Neuronal stem cell (in vitro differentiated cells): ENCODE results near the gene KCNQ1.

Experiments used
- DNase-seq: peaks from one replicate; pipeline ENCODE4 v3.0.0-alpha.2; 2013; ENCODE audit warnings: low spot score
- H2AFZ ChIP-seq: one replicate; pipeline ENCODE4 v1.6.1; 2013; ENCODE audit warnings: mild to moderate bottlenecking, low read length, inconsistent platforms
- H2AK5ac ChIP-seq: 2 replicates; pipeline ENCODE4 v1.6.1; 2013; ENCODE audit warnings: low read depth, mild to moderate bottlenecking, inconsistent platforms, low read length, moderate library complexity, mixed read lengths
- H2BK120ac ChIP-seq: 2 replicates; pipeline ENCODE4 v1.6.1; 2013; ENCODE audit warnings: low read depth, mild to moderate bottlenecking, inconsistent platforms, low read length, moderate library complexity, mixed read lengths
- H2BK12ac ChIP-seq: one replicate; pipeline ENCODE4 v1.6.1; 2013; ENCODE audit warnings: low read length, inconsistent platforms
- H2BK15ac ChIP-seq: 2 replicates; pipeline ENCODE4 v1.6.1; 2013; ENCODE audit warnings: mild to moderate bottlenecking, low read length, inconsistent platforms, mixed read lengths
- H2BK5ac ChIP-seq: one replicate; pipeline ENCODE4 v1.6.1; 2013; ENCODE audit warnings: inconsistent platforms, mild to moderate bottlenecking, low read length, moderate library complexity
- H3K14ac ChIP-seq: one replicate; pipeline ENCODE4 v1.6.1; 2013; ENCODE audit warnings: low read length, inconsistent platforms
- H3K18ac ChIP-seq: 2 replicates; pipeline ENCODE4 v1.6.1; 2013; ENCODE audit warnings: low read length, inconsistent platforms
- H3K23ac ChIP-seq: 2 replicates; pipeline ENCODE4 v1.6.1; 2013; ENCODE audit warnings: low read depth, mild to moderate bottlenecking, mixed read lengths, low read length, inconsistent platforms; ENCODE audit not compliant: poor library complexity
- H3K27ac ChIP-seq: replicated peaks from 3 replicates; pipeline ENCODE4 v1.5.1; 2013; ENCODE audit warnings: low read length, inconsistent platforms
- H3K27me3 ChIP-seq, 3 experiments: 2 replicates each; pipeline ENCODE4 v1.6.1; 2013; ENCODE audit warnings: low read length in 3 of 3, mild to moderate bottlenecking in 2 of 3, inconsistent platforms in 1 of 3, low read depth in 1 of 3, mixed read lengths in 1 of 3, moderate library complexity in 1 of 3; ENCODE audit not compliant: control insufficient read depth in 3 of 3, insufficient read depth in 3 of 3
- H3K36me3 ChIP-seq, 2 donors: replicated peaks in 1 of 2; 2 replicates each; pipeline ENCODE4 v1.6.1; 2013; ENCODE audit warnings: low read length in 2 of 2; ENCODE audit not compliant: control insufficient read depth in 2 of 2, insufficient read depth in 2 of 2
- H3K4ac ChIP-seq: 2 replicates; pipeline ENCODE4 v1.6.1; 2013; ENCODE audit warnings: inconsistent platforms, mild to moderate bottlenecking, low read length, moderate library complexity
- H3K4me1 ChIP-seq, 2 donors: 1 replicate in 1 of 2; 2 replicates in 1 of 2; pipeline ENCODE4 v1.6.1; 2013; ENCODE audit warnings: low read length in 2 of 2, low read depth in 1 of 2; ENCODE audit not compliant: control insufficient read depth in 2 of 2, insufficient read depth in 1 of 2
- H3K4me2 ChIP-seq: one replicate; pipeline ENCODE4 v1.6.1; 2013; ENCODE audit warnings: mild to moderate bottlenecking, low read length, inconsistent platforms; ENCODE audit not compliant: insufficient read depth, poor library complexity, severe bottlenecking
- H3K4me3 ChIP-seq, 2 donors: 2 replicates each; pipeline ENCODE4 v1.5.1; 2013; ENCODE audit warnings: low read length in 2 of 2, mild to moderate bottlenecking in 2 of 2, inconsistent platforms in 1 of 2, moderate library complexity in 1 of 2
- H3K79me1 ChIP-seq: one replicate; pipeline ENCODE4 v1.6.1; 2013; ENCODE audit warnings: low read depth, mild to moderate bottlenecking, inconsistent platforms, low read length, moderate library complexity
- H3K9ac ChIP-seq: one replicate; pipeline ENCODE4 v1.6.1; 2013; ENCODE audit warnings: mild to moderate bottlenecking, low read depth, low read length, inconsistent platforms; ENCODE audit not compliant: poor library complexity
- H3K9me3 ChIP-seq, 2 donors: replicated peaks in 1 of 2; 2 replicates each; pipeline versions ENCODE3 to v1.6.1; 2013; ENCODE audit warnings: low read length in 2 of 2, mild to moderate bottlenecking in 2 of 2, inconsistent platforms in 1 of 2, low read depth in 1 of 2, mixed read lengths in 1 of 2, moderate library complexity in 1 of 2; ENCODE audit not compliant: control insufficient read depth in 2 of 2, insufficient read depth in 1 of 2
- H4K8ac ChIP-seq: one replicate; pipeline ENCODE4 v1.6.1; 2013; ENCODE audit warnings: low read depth, mild to moderate bottlenecking, inconsistent platforms, low read length, moderate library complexity
- H4K91ac ChIP-seq: one replicate; pipeline ENCODE4 v1.6.1; 2013; ENCODE audit warnings: low read length, low read depth, mild to moderate bottlenecking, inconsistent platforms; ENCODE audit not compliant: poor library complexity
- WGBS, 2 donors: extraction: QIAGEN DNeasy Blood & Tissue Kit; methylation state at CpG; one replicate each; pipeline ENCODE4 v1.1.7; 2013; ENCODE audit warnings: missing lambda C conversion rate in 2 of 2, mixed read lengths in 1 of 2; ENCODE audit not compliant: insufficient read length in 2 of 2, insufficient replicate concordance in 1 of 2; ENCODE audit errors: extremely low coverage in 2 of 2; 5-methylcytosine and 5-hydroxymethylcytosine counted together

KCNQ1 gene

GRCh38 chr11:2728128-2728662, 283.4 kb downstream of the KCNQ1 start:
- Histone ChIP-seq H4K91ac (no peak overlapping the region), H3K4me1 (peaks cover 0 to 7% of the 10 kb centered on the region in 2 donors), H3K27ac (no peak overlapping the region), H3K9ac (no peak overlapping the region), H3K36me3 (no peaks in the 10 kb centered on the region), H2BK15ac (no peak overlapping the region), H2AK5ac (peak overlapping the region; percentile 34), H2BK12ac (no peak overlapping the region), H2BK120ac (no peak overlapping the region), H3K23ac (no peak overlapping the region), H3K9me3 (peaks cover 0 to 18% of the 10 kb centered on the region in 2 donors), H3K79me1 (no peaks in the 10 kb centered on the region), H3K4me2 (no peak overlapping the region), H3K4me3 (no peak overlapping the region), H4K8ac (no peak overlapping the region), H3K14ac (no peak overlapping the region), H3K4ac (no peak overlapping the region), H2AFZ (no peak overlapping the region), H3K27me3 (peaks cover 0 to 80% (median 11%) of the 10 kb centered on the region in 3 experiments), H2BK5ac (no peak overlapping the region), H3K18ac (peak overlapping the region; percentile 81)
- DNase-seq = no peak
- no CpG with 5 or more reads among the region's 17 CpGs for WGBS, 2 donors

- no peaks in the 10 kb centered on the region for H3K36me3 ChIP-seq
- peak overlapping the region; percentile 41 for H2AK5ac ChIP-seq
- DNase-seq = no peak
- H3K14ac ChIP-seq = no peak overlapping the region
- no peak overlapping the region for H2BK15ac ChIP-seq
- H3K79me1 ChIP-seq = no peaks in the 10 kb centered on the region
- H3K9ac ChIP-seq = no peak overlapping the region
- WGBS, 2 donors = no CpG with 5 or more reads among the region's 18 CpGs
- H3K27me3 ChIP-seq = peaks cover 0 to 75% (median 7%) of the 10 kb centered on the region in 3 experiments
- no peak overlapping the region for H4K8ac ChIP-seq
- H3K9me3 ChIP-seq = peaks cover 0 to 15% of the 10 kb centered on the region in 2 donors
- H3K4ac ChIP-seq = no peak overlapping the region
- H2BK12ac ChIP-seq = no peak overlapping the region
- H2AFZ ChIP-seq = no peak overlapping the region
- no peak overlapping the region for H3K4me2 ChIP-seq
- H3K27ac ChIP-seq = no peak overlapping the region
- no peak overlapping the region for H2BK120ac ChIP-seq
- no peak overlapping the region for H2BK5ac ChIP-seq
- H3K18ac ChIP-seq = peak overlapping the region; percentile 81
- no peak overlapping the region for H3K4me3 ChIP-seq
- no peak overlapping the region for H4K91ac ChIP-seq
- no peak overlapping the region for H3K23ac ChIP-seq
- peaks cover 0 to 12% of the 10 kb centered on the region in 2 donors for H3K4me1 ChIP-seq
Observed at GRCh38 chr11:2728663-2729332, 284.0 kb downstream of the KCNQ1 start.

GRCh38 chr11:2729841-2730240, 285.0 kb downstream of the KCNQ1 start:
- H3K4me2 ChIP-seq = no peak overlapping the region
- H3K4me3 ChIP-seq = no peak overlapping the region
- no peak overlapping the region for H3K4ac ChIP-seq
- H3K14ac ChIP-seq = peak overlapping the region; percentile 28
- peaks cover 0 to 70% (median 4%) of the 10 kb centered on the region in 3 experiments for H3K27me3 ChIP-seq
- H4K8ac ChIP-seq = no peak overlapping the region
- peaks cover 0 to 15% of the 10 kb centered on the region in 2 donors for H3K9me3 ChIP-seq
- H2BK5ac ChIP-seq = no peak overlapping the region
- H2BK12ac ChIP-seq = peak overlapping the region; percentile 59
- no peak overlapping the region for H2BK120ac ChIP-seq
- peak overlapping the region; percentile 91 for H2AK5ac ChIP-seq
- H3K36me3 ChIP-seq = no peaks in the 10 kb centered on the region
- H3K23ac ChIP-seq = peak overlapping the region; percentile 12
- H2BK15ac ChIP-seq = peak overlapping the region; percentile 19
- no peak overlapping the region for H2AFZ ChIP-seq
- H3K79me1 ChIP-seq = no peaks in the 10 kb centered on the region
- peaks cover 0 to 15% of the 10 kb centered on the region in 2 donors for H3K4me1 ChIP-seq
- no peak overlapping the region for H3K27ac ChIP-seq
- H4K91ac ChIP-seq = no peak overlapping the region
- H3K18ac ChIP-seq = peak overlapping the region; percentile 15
- H3K9ac ChIP-seq = no peak overlapping the region
- no CpG with 5 or more reads among the region's 9 CpGs for WGBS, 2 donors
- no peak for DNase-seq

DNA sequence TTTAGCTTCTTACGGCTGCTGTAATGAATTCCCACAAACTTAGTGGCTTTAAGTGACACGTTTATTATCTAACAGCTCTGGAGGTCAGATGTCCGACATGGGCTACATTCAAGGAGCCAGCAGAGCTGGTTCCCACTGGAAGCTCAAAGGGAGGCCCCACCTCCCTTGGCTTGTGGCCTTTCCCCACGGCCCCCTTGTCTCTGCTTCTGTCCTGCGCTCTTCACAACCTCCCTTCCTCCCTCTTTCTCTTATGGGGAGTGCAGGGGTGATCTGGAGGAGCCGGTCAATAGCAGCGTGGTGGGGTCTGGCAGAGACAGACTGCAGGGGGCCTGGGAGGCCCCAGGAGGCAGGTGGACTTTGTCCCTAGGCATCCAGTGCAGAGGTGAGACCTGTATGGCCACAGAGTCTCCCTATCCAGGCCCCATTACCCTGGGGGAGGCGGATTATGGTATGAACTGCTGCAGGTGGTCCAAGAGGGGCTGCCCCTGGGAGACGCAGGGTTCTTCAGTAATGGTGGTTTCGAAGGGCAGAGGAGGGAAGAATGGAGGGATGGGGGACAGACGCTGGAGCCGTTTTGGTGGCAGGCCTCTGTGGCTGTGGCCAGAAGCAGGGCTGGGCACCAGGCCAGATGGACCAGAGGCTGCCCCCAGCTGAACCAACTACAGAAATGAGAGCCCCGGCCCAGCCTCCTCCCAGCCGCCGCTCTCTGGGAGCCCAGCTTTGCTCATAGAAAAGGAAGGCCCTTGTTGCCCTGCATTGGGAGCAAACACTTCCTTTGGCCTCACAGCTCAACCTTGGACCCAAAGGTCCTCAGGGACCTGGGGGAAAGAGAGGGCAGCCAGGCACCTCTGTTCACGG, 285.7 kb downstream of the KCNQ1 start:
- H4K8ac ChIP-seq = no peak overlapping the region
- H3K79me1 ChIP-seq = no peaks in the 10 kb centered on the region
- H3K14ac ChIP-seq = peak overlapping the region; percentile 64
- H2BK5ac ChIP-seq = no peak overlapping the region
- H3K4me1 ChIP-seq = peaks cover 0 to 15% of the 10 kb centered on the region in 2 donors
- H3K18ac ChIP-seq = peak overlapping the region; percentile 74
- H3K23ac ChIP-seq = no peak overlapping the region
- no peak overlapping the region for H2BK15ac ChIP-seq
- H3K36me3 ChIP-seq = no peaks in the 10 kb centered on the region
- H3K4me3 ChIP-seq = no peak overlapping the region
- peaks cover 0 to 13% of the 10 kb centered on the region in 2 donors for H3K9me3 ChIP-seq
- H3K9ac ChIP-seq = peak overlapping the region; percentile 53
- no peak overlapping the region for H3K27ac ChIP-seq
- H3K27me3 ChIP-seq = peaks cover 0 to 63% (median 4%) of the 10 kb centered on the region in 3 experiments
- no peak overlapping the region for H3K4ac ChIP-seq
- no CpG with 5 or more reads among the region's 16 CpGs for WGBS, 2 donors
- H2AK5ac ChIP-seq = peak overlapping the region; percentile 91
- H2BK120ac ChIP-seq = no peak overlapping the region
- H4K91ac ChIP-seq = no peak overlapping the region
- no peak overlapping the region for H3K4me2 ChIP-seq
- H2AFZ ChIP-seq = no peak overlapping the region
- H2BK12ac ChIP-seq = no peak overlapping the region
- DNase-seq = no peak
